ENCODE measurements around the gene SGTA.

DNA sequence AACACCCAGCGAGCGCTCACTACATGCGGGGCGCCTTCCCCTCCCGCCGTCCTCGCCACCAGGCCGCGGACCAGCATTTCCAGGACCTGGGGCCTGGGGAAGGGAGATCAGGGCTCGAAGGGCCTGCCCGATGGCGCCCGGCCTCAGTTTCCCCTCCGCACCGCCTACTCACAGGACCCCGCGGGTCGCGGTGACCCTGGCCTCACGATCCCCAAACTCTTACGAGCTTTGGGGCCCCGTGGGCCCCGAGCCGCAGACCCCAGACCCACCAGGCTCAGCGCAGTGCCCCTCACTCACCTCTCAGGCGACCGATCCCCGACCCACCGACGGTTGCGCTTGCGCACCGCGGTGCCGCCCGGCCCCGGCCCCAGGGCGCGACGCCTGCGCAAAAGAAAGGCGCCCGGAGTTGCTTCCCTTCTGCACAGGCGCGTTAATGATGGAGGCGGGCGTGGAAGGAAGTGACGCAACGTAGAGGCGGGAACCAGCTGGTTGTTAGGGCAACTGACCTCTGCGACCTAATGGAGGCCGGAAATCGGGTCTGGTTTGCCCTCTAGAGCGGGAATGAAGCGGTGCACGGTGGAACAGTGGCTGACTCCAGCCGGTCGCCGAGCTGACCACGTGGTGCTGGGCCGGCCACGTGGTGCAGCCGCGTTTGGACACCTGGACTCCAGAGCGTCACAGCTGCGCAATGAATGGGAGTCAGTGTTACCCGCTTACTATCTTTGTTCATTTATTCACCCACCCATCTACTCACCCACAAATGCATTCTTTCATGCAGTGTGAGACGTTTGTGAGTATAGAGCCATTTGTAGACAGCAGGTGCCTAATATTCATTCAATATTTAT lies at the start of gene SGTA:
- peak; percentile 79 for TF ChIP-seq POLR2G (IDR thresholded peaks at IDR 0.05; ENCODE audit: low read depth, low read length)
- TF ChIP-seq FOXK2 (IDR thresholded peaks at IDR 0.05) = peak; percentile 74

All from HepG2 (cell line).